ENCODE results near the gene FAM32A.

FAM32A gene

GRCh38 chr19:16185123-16185767, at the start of gene FAM32A:
Gene FAM32A (plus strand): TSS chr19:16185410. CDS start chr19:16185443, 33 bp downstream.
- peak; percentile 87 for DNase-seq (ENCODE audit: low read depth)

GRCh38 chr19:16135430-16136127, 49.6 kb upstream of the FAM32A start:
- no peak for DNase-seq (ENCODE audit: low read depth)

- no peak for DNase-seq (ENCODE audit: low read depth)
These were observed 48.8 kb upstream of the FAM32A start for GRCh38 chr19:16136185-16136999.

- no peak for DNase-seq (ENCODE audit: low read depth)
These were observed 45.5 kb upstream of the FAM32A start for GRCh38 chr19:16139752-16140151.

- DNase-seq (ENCODE audit: low read depth): no peak
These were observed 44.2 kb upstream of the FAM32A start for GRCh38 chr19:16141043-16141442.

- DNase-seq (ENCODE audit: low read depth): no peak
These were observed 43.1 kb upstream of the FAM32A start for GRCh38 chr19:16142032-16142580.

- DNase-seq (ENCODE audit: low read depth): peak; percentile 38
These were observed 41.6 kb upstream of the FAM32A start, which contains the start of gene HSH2D for GRCh38 chr19:16143399-16144215. Gene HSH2D (plus strand): TSS chr19:16143685. CDS start chr19:16148751, 5,066 bp downstream.

GRCh38 chr19:16144216-16144581, 41.0 kb upstream of the FAM32A start:
- no peak for DNase-seq (ENCODE audit: low read depth)

- no peak for DNase-seq (ENCODE audit: low read depth)
These were observed 39.1 kb upstream of the FAM32A start for GRCh38 chr19:16146112-16146511.

- DNase-seq (ENCODE audit: low read depth): no peak
These were observed 36.6 kb upstream of the FAM32A start for GRCh38 chr19:16148443-16149229.

GRCh38 chr19:16153582-16154336, 31.5 kb upstream of the FAM32A start:
- DNase-seq (ENCODE audit: low read depth): no peak

GRCh38 chr19:16154557-16154956, 30.7 kb upstream of the FAM32A start:
- no peak for DNase-seq (ENCODE audit: low read depth)

GRCh38 chr19:16155128-16155527, 30.1 kb upstream of the FAM32A start:
- DNase-seq (ENCODE audit: low read depth): no peak

- DNase-seq (ENCODE audit: low read depth): no peak
These were observed 28.3 kb upstream of the FAM32A start for GRCh38 chr19:16156904-16157303.

GRCh38 chr19:16157601-16158000, 27.6 kb upstream of the FAM32A start:
- DNase-seq (ENCODE audit: low read depth): no peak

- no peak for DNase-seq (ENCODE audit: low read depth)
These were observed 25.6 kb upstream of the FAM32A start for GRCh38 chr19:16159655-16160054.

- DNase-seq (ENCODE audit: low read depth): no peak
These were observed 24.7 kb upstream of the FAM32A start for GRCh38 chr19:16160445-16160942.

- DNase-seq (ENCODE audit: low read depth): no peak
These were observed 24.2 kb upstream of the FAM32A start for GRCh38 chr19:16160943-16161560.

- no peak for DNase-seq (ENCODE audit: low read depth)
These were observed 23.4 kb upstream of the FAM32A start for GRCh38 chr19:16161840-16162239.
